ENCODE data around the gene DGKG.

DGKG gene

DNA sequence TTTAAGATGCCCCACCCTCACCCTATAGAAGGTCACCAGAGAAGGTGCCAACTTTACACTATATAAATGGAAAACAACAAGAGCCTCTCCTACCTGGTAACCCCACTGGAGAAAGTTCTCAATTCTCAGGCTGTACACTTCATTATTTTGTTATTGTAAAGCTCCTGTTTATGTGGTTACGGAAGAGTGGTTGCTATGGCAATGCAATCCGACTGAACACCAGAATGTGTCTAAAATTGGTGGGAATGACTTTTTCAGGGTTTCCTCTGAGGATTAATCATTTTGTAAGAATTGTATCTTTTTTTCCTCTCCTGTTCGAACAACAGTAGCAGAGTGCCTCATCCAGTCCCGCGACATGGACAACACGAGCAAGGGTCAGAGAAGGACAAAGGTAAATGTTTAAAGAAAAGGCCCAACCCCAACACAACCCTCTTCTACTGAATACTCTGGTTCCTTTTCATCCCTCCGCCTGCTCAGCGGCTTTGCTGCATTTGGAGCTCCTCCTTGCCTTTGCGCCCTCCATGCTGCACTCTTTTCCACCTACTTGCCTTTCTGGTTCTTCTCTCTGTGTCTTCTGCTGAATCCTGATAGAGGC is 45.3 kb downstream of the DGKG start:
- Histone ChIP-seq H3K9ac (ENCODE audit: low read length) (no peak overlapping the region), H3K4me3 (ENCODE audit: low read depth in 1 of 2, low read length in 2 of 2) (no peak overlapping the region), H3K27me3 (ENCODE audit: control insufficient read depth in 1 of 2, insufficient read depth in 2 of 2, low read length in 2 of 2) (no peaks in the 10 kb centered on the region), H3K27ac (ENCODE audit: low read depth, low read length) (no peak overlapping the region), H3K4me1 (ENCODE audit: insufficient read depth, low read length) (no peaks in the 10 kb centered on the region), H3K9me3 (ENCODE audit: low read length) (no peaks in the 10 kb centered on the region), H3K36me3 (ENCODE audit: insufficient read depth, low read length) (peaks cover 14% of the 10 kb centered on the region)

DNA sequence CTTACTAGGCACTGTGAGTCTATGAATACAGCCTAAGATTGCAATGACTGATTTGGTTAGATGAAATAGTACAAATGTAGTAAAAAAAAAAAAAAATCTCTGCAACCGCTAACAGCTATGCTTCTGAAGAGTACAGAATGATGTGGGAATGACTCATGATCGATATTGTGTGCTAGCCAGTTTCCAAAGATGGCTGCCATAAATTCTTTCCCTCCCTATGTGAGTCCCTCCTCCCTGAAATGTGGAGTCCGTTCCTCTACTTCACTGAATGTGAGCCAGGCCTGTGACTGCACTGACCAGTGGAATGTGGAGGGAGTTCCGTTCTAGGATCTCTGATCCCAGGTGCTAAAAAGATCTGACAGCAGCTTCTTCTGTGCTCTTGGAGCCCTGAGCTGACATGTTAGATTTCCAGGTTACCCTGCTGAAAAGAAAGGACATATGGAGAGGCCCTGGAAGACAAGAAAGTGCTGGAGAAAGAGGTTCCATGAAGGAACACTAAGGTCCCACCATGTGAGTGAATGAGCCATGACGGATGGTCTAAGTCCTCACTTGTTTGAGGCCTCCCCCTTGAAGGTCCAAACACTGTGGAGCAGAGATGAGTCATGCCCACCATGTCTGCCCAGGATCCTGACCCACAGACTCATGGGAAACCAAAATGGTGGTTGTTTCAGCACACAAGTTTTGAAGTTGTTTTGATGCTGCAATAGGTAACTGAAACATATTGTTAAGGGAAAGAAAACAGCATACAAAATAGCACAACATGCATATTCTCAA is 46.3 kb downstream of the DGKG start:
- Histone ChIP-seq H3K36me3 (ENCODE audit: insufficient read depth, low read length) (peaks cover 14% of the 10 kb centered on the region), H3K4me1 (ENCODE audit: insufficient read depth, low read length) (no peaks in the 10 kb centered on the region), H3K4me3 (ENCODE audit: low read depth in 1 of 2, low read length in 2 of 2) (no peak overlapping the region), H3K9ac (ENCODE audit: low read length) (no peak overlapping the region), H3K9me3 (ENCODE audit: low read length) (no peaks in the 10 kb centered on the region), H3K27ac (ENCODE audit: low read depth, low read length) (no peak overlapping the region), H3K27me3 (ENCODE audit: control insufficient read depth in 1 of 2, insufficient read depth in 2 of 2, low read length in 2 of 2) (no peaks in the 10 kb centered on the region)

DNA sequence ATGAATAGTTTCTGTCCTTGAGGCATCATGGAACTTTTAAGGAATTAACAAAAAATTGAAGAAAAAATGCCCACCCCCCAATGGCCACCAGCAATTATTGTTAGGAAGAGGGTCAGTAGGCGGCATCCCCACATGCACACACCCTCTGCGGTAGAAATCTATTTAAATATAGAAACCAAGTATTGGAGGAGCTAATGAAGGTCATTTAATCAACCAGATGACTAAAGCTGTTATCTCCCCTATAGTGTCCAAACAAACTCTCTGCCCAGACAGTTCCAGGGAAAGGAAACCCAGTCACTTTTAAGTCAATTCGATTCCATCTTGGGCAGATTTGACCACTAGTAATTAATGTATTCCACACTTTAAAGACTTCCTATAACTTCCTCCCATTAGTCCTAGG is 47.1 kb downstream of the DGKG start:
- Histone ChIP-seq H3K27me3 (ENCODE audit: control insufficient read depth in 1 of 2, insufficient read depth in 2 of 2, low read length in 2 of 2) (no peaks in the 10 kb centered on the region), H3K36me3 (ENCODE audit: insufficient read depth, low read length) (peaks cover 12% of the 10 kb centered on the region), H3K4me1 (ENCODE audit: insufficient read depth, low read length) (no peaks in the 10 kb centered on the region), H3K9me3 (ENCODE audit: low read length) (no peaks in the 10 kb centered on the region), H3K9ac (ENCODE audit: low read length) (no peak overlapping the region), H3K4me3 (ENCODE audit: low read depth in 1 of 2, low read length in 2 of 2) (no peak overlapping the region), H3K27ac (ENCODE audit: low read depth, low read length) (no peak overlapping the region)

DNA sequence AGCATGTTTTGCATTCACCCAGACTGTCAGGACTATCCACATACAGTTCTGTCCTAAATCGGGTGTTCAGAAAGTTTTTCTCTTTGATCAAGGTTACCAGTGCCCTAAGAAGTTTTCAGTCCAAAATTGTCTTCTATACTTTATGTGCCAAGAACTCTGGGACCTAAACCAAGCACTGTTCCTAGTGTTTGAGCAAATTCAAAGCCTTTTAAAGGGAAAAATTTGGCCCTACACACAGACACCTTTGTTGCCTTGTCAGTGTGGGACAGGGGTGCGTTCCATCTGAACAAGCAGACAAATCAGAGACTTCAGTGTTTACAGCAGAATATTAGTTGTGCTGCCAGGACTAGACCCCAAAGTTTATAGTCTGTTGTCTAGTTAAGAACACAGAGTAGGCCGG is 50.6 kb downstream of the DGKG start:
- Histone ChIP-seq H3K27ac (ENCODE audit: low read depth, low read length) (no peak overlapping the region), H3K9me3 (ENCODE audit: low read length) (no peaks in the 10 kb centered on the region), H3K36me3 (ENCODE audit: insufficient read depth, low read length) (peaks cover 3% of the 10 kb centered on the region), H3K9ac (ENCODE audit: low read length) (no peak overlapping the region), H3K4me1 (ENCODE audit: insufficient read depth, low read length) (no peaks in the 10 kb centered on the region), H3K27me3 (ENCODE audit: control insufficient read depth in 1 of 2, insufficient read depth in 2 of 2, low read length in 2 of 2) (no peaks in the 10 kb centered on the region), H3K4me3 (ENCODE audit: low read depth in 1 of 2, low read length in 2 of 2) (no peak overlapping the region)

DNA sequence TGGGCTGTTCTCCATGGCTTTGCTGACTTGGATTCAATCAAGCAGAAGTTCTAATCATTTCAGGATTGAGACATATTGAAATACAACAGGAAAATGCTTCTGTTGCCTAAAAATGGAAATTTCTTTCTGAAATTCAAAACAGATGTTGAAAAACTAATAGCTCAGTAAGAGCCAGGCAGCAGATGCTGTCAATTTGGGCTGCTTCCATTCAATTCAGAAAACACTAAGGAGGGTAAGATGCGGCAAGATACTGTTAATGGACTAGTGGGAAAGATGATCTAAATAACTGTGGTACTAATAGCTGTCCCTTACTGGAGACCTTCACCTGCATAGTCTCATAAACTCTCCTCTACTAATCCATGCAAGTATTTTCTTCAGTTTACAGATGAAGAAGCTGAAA is 53.5 kb downstream of the DGKG start:
- Histone ChIP-seq H3K4me1 (ENCODE audit: insufficient read depth, low read length) (no peaks in the 10 kb centered on the region), H3K27ac (ENCODE audit: low read depth, low read length) (no peak overlapping the region), H3K9ac (ENCODE audit: low read length) (no peak overlapping the region), H3K36me3 (ENCODE audit: insufficient read depth, low read length) (peaks cover 9% of the 10 kb centered on the region), H3K9me3 (ENCODE audit: low read length) (no peaks in the 10 kb centered on the region), H3K27me3 (ENCODE audit: control insufficient read depth in 1 of 2, insufficient read depth in 2 of 2, low read length in 2 of 2) (no peaks in the 10 kb centered on the region), H3K4me3 (ENCODE audit: low read depth in 1 of 2, low read length in 2 of 2) (no peak overlapping the region)

DNA sequence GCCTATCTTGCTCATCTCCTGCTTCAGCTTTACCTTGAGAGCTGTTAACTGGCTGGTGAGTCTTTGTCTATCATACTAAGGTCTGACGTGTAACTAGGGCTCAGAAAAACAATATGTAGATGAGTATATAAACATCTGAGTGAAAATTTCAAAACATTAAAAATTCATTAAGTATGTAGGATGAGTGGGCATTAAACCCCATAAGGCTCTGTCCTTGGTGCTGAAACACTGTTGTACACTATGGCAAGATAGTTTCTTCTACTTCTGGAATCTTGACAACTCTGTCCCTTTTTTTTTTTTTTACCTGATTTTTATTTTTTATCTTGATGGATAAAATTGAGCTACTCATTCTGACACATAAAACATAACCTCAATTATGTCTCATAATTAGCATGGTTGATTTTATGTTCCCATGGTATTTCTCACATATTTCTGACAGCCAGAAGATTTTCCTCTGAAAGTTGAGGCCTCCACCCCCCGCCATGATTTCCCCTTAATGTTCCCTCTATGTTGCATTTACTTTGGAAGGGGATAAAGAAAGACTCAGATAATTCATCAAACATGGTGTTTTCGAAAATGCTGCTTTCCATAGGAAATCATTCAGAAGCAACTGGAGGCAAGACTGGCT is 54.3 kb downstream of the DGKG start:
- Histone ChIP-seq H3K4me3 (ENCODE audit: low read depth in 1 of 2, low read length in 2 of 2) (no peak overlapping the region), H3K36me3 (ENCODE audit: insufficient read depth, low read length) (peaks cover 9% of the 10 kb centered on the region), H3K27me3 (ENCODE audit: control insufficient read depth in 1 of 2, insufficient read depth in 2 of 2, low read length in 2 of 2) (no peaks in the 10 kb centered on the region)

DNA sequence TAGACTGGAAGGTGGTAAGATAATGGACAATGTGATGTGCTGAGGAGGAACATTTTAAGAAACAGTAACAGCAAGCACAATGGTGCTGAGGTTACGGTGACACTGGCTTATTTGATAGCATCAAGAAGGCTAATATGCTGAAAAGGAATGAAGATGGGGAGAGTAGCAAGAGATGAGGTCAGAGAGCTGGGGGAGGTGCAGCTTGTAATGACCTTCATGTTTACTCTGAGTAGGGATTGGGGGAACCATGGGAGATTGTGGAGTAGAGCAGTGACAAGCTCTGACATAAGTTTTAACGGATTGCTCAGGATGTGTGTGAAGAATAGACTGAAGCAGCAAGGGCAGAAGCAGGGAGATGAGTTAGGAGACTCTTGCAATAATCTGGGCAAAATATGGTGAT is 56.7 kb downstream of the DGKG start:
- H3K4me1 ChIP-seq (ENCODE audit: insufficient read depth, low read length): no peaks in the 10 kb centered on the region
- H3K36me3 ChIP-seq (ENCODE audit: insufficient read depth, low read length): peaks cover 9% of the 10 kb centered on the region
- H3K4me3 ChIP-seq (ENCODE audit: low read depth in 1 of 2, low read length in 2 of 2): no peak overlapping the region
- no peak overlapping the region for H3K9ac ChIP-seq (ENCODE audit: low read length)
- no peaks in the 10 kb centered on the region for H3K27me3 ChIP-seq (ENCODE audit: control insufficient read depth in 1 of 2, insufficient read depth in 2 of 2, low read length in 2 of 2)
- no peaks in the 10 kb centered on the region for H3K9me3 ChIP-seq (ENCODE audit: low read length)
- H3K27ac ChIP-seq (ENCODE audit: low read depth, low read length): no peak overlapping the region

More for the DNA sequence above, 54.3 kb downstream of the DGKG start:
- Histone ChIP-seq H3K27ac (ENCODE audit: low read depth, low read length) (no peak overlapping the region), H3K9ac (ENCODE audit: low read length) (no peak overlapping the region), H3K4me1 (ENCODE audit: insufficient read depth, low read length) (no peaks in the 10 kb centered on the region), H3K9me3 (ENCODE audit: low read length) (no peaks in the 10 kb centered on the region)

DNA sequence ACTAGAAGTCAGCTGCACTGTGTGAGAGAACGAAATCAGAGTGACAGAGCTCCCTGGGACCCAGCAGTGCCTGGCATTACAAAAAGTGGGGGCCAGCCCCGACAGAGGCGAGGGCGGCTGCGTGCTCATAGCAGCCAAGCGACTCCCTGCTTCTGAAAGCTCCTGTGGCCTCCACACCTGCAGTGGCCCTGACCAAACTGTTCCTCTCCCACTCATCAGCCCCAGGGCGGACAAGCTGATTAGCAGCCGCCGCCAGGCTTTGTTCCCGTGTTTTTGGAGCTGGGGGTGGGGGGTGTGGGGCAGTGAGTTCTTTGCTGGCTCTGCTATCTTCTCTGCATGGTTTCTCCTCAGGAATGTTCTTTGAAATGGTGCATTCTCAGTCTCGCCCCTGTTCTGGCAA is 58.1 kb downstream of the DGKG start:
- no peak overlapping the region for H3K4me3 ChIP-seq (ENCODE audit: low read depth in 1 of 2, low read length in 2 of 2)
- no peaks in the 10 kb centered on the region for H3K27me3 ChIP-seq (ENCODE audit: control insufficient read depth in 1 of 2, insufficient read depth in 2 of 2, low read length in 2 of 2)
- H3K36me3 ChIP-seq (ENCODE audit: insufficient read depth, low read length): peaks cover 9% of the 10 kb centered on the region
- no peak overlapping the region for H3K27ac ChIP-seq (ENCODE audit: low read depth, low read length)
- no peak overlapping the region for H3K9ac ChIP-seq (ENCODE audit: low read length)
- no peaks in the 10 kb centered on the region for H3K4me1 ChIP-seq (ENCODE audit: insufficient read depth, low read length)
- no peaks in the 10 kb centered on the region for H3K9me3 ChIP-seq (ENCODE audit: low read length)

DNA sequence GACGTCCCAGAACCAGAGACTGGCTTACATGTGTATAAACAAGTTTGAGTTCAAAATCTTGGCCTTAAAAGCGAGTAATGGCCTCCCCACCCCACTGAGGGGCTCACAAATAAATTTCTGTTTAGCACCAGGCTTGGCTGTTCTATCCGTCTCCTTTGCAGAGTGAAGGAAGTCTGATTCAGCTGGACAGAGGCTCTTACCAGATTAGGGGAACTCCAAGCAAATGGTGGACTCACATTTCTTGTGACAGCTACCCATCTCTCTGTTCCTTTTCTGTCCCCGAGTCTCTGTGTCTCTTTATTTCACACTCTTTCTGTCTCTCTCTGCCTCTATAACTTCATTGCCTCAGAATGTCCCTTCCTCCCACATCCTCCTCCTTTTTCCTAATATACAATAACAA is 62.7 kb downstream of the DGKG start:
- H3K4me3 ChIP-seq (ENCODE audit: low read depth in 1 of 2, low read length in 2 of 2): no peak overlapping the region
- no peaks in the 10 kb centered on the region for H3K36me3 ChIP-seq (ENCODE audit: insufficient read depth, low read length)
- no peaks in the 10 kb centered on the region for H3K4me1 ChIP-seq (ENCODE audit: insufficient read depth, low read length)
- no peaks in the 10 kb centered on the region for H3K9me3 ChIP-seq (ENCODE audit: low read length)
- no peaks in the 10 kb centered on the region for H3K27me3 ChIP-seq (ENCODE audit: control insufficient read depth in 1 of 2, insufficient read depth in 2 of 2, low read length in 2 of 2)
- H3K27ac ChIP-seq (ENCODE audit: low read depth, low read length): no peak overlapping the region
- no peak overlapping the region for H3K9ac ChIP-seq (ENCODE audit: low read length)

DNA sequence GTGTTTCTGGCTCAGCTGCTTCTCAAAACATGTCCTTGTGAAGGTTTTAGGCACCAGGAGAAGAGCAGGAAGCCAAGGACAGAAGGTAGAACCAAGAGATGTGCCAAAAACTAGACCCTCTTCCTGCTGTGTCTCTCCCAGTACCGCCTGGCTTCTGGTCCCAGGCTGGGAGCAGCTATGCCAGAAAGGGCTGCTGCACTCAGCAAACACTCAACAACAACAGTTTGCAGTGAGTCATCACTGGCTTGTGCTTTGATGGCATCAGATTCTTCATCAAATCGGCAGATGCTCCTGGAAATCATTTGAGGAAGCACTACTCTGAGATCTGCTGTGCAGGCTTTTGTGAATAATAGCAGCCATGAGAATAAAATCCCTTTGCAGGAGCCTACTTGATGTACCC is 63.2 kb downstream of the DGKG start:
- Histone ChIP-seq H3K27ac (ENCODE audit: low read depth, low read length) (no peak overlapping the region), H3K36me3 (ENCODE audit: insufficient read depth, low read length) (no peaks in the 10 kb centered on the region), H3K27me3 (ENCODE audit: control insufficient read depth in 1 of 2, insufficient read depth in 2 of 2, low read length in 2 of 2) (no peaks in the 10 kb centered on the region), H3K4me1 (ENCODE audit: insufficient read depth, low read length) (no peaks in the 10 kb centered on the region), H3K9me3 (ENCODE audit: low read length) (no peaks in the 10 kb centered on the region), H3K9ac (ENCODE audit: low read length) (no peak overlapping the region), H3K4me3 (ENCODE audit: low read depth in 1 of 2, low read length in 2 of 2) (no peak overlapping the region)

DNA sequence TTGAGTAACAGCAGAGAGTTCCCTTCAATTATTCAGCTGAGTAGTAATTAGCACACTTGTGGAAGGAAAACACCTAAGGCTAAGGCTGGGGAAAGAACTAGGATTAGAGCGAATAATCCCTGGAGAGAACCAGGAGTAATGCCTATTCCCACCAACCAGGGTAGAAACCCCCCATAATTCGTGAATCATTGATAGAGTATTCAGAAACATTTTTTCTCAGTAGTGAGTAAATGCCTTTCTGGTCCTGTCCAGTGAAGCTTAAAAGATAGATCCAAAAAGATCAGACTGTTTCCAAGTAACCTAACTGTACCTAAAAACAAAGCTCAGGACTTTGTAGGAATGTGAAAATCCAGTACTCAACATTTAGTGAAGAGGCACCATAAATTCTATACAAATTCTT is 71.2 kb downstream of the DGKG start:
- Histone ChIP-seq H3K27me3 (ENCODE audit: control insufficient read depth in 1 of 2, insufficient read depth in 2 of 2, low read length in 2 of 2) (no peaks in the 10 kb centered on the region), H3K27ac (ENCODE audit: low read depth, low read length) (no peak overlapping the region), H3K4me1 (ENCODE audit: insufficient read depth, low read length) (peaks cover 10% of the 10 kb centered on the region), H3K36me3 (ENCODE audit: insufficient read depth, low read length) (no peaks in the 10 kb centered on the region), H3K9ac (ENCODE audit: low read length) (no peak overlapping the region), H3K4me3 (ENCODE audit: low read depth in 1 of 2, low read length in 2 of 2) (no peak overlapping the region), H3K9me3 (ENCODE audit: low read length) (no peaks in the 10 kb centered on the region)

Data from muscle layer of colon (tissue), 2 donors.